A673 (cell line): ENCODE results near the gene SRP19.

Experiments
- EZH2 ChIP-seq: fragments of 200-600 bp; sonication (generic); IDR thresholded peaks from 2 replicates; pipeline ENCODE4 v1.6.1; 2017; ENCODE audit warnings: borderline replicate concordance, low read depth, mild to moderate bottlenecking, mixed read lengths, antibody characterized with exemption, low read length; ENCODE audit not compliant: poor library complexity, severe bottlenecking
- TF ChIP-seq, protein P1 (sequence below): fragments of 300-800, 200-600 bp; sonication (generic); conservative IDR thresholded peaks from 2 replicates; pipeline ENCODE4 v1.5.1; 2017; ENCODE audit warnings: low read depth, mild to moderate bottlenecking, antibody characterized with exemption, low read length, moderate library complexity, mixed read lengths

DNA sequence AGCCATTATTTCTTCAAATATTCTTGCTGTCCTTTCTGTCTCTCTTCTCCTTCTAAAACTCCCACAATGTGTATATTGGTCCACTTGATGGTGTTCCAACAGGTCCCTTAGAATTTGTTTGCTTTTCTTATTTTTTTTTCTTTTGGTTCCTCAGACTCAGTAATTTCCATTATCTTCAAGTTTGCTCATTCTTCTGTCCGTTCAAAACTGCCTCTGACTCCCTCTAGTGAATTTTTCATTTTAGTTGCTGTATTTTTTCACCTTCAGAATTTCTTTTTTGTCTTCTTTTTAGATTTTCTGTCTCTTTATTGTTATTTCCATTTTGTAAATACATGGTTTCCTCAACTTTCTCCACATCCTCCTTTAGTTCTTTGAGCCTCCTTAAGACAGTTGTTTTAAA, 6.4 kb upstream of the SRP19 start:
- TF ChIP-seq, protein P1, sequence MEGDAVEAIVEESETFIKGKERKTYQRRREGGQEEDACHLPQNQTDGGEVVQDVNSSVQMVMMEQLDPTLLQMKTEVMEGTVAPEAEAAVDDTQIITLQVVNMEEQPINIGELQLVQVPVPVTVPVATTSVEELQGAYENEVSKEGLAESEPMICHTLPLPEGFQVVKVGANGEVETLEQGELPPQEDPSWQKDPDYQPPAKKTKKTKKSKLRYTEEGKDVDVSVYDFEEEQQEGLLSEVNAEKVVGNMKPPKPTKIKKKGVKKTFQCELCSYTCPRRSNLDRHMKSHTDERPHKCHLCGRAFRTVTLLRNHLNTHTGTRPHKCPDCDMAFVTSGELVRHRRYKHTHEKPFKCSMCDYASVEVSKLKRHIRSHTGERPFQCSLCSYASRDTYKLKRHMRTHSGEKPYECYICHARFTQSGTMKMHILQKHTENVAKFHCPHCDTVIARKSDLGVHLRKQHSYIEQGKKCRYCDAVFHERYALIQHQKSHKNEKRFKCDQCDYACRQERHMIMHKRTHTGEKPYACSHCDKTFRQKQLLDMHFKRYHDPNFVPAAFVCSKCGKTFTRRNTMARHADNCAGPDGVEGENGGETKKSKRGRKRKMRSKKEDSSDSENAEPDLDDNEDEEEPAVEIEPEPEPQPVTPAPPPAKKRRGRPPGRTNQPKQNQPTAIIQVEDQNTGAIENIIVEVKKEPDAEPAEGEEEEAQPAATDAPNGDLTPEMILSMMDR: no peak
- no peak for TF ChIP-seq EZH2
